ENCODE data around the gene PDZRN3. TPM values are rescaled to one million over a fixed set of nuclear protein-coding genes. Genes with fewer than 3 reads are reported as not detected.

The PDZRN3 gene
- total and polyA plus RNA-seq, 2 of the 13 experiments (the other 11 are each of a cell fraction or from before 2014, with no cell fraction given), result not detected

- ATAC-seq, result no peak
- no peak for TF ChIP-seq ZNF354B (CRISPR knock-in tag; IDR thresholded peaks at IDR 0.05)
- no peak for TF ChIP-seq ZFP62 (CRISPR knock-in tag; IDR thresholded peaks at IDR 0.05)
- no peak for TF ChIP-seq ZNF883 (CRISPR knock-in tag; IDR thresholded peaks at IDR 0.05; ENCODE audit: not compliant biosample characterization)
- no peak for TF ChIP-seq ZNF292 (CRISPR knock-in tag; IDR thresholded peaks at IDR 0.05; ENCODE audit: borderline replicate concordance, low read depth)
- no peak for TF ChIP-seq SMARCE1 (IDR thresholded peaks at IDR 0.05; ENCODE audit: borderline replicate concordance)
- no peak for TF ChIP-seq TBX3 (IDR thresholded peaks at IDR 0.05; ENCODE audit: borderline replicate concordance)
- no peak for TF ChIP-seq PLSCR1 (CRISPR knock-in tag; IDR thresholded peaks at IDR 0.05; ENCODE audit: borderline replicate concordance)
- TF ChIP-seq CCAR2 (optimal IDR thresholded peaks at IDR 0.05; ENCODE audit: low read depth, low read length), result no peak
- TF ChIP-seq, protein P1, sequence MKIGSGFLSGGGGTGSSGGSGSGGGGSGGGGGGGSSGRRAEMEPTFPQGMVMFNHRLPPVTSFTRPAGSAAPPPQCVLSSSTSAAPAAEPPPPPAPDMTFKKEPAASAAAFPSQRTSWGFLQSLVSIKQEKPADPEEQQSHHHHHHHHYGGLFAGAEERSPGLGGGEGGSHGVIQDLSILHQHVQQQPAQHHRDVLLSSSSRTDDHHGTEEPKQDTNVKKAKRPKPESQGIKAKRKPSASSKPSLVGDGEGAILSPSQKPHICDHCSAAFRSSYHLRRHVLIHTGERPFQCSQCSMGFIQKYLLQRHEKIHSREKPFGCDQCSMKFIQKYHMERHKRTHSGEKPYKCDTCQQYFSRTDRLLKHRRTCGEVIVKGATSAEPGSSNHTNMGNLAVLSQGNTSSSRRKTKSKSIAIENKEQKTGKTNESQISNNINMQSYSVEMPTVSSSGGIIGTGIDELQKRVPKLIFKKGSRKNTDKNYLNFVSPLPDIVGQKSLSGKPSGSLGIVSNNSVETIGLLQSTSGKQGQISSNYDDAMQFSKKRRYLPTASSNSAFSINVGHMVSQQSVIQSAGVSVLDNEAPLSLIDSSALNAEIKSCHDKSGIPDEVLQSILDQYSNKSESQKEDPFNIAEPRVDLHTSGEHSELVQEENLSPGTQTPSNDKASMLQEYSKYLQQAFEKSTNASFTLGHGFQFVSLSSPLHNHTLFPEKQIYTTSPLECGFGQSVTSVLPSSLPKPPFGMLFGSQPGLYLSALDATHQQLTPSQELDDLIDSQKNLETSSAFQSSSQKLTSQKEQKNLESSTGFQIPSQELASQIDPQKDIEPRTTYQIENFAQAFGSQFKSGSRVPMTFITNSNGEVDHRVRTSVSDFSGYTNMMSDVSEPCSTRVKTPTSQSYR (CRISPR knock-in tag; IDR thresholded peaks at IDR 0.05; ENCODE audit: borderline replicate concordance), result no peak
- TF ChIP-seq, protein P2, sequence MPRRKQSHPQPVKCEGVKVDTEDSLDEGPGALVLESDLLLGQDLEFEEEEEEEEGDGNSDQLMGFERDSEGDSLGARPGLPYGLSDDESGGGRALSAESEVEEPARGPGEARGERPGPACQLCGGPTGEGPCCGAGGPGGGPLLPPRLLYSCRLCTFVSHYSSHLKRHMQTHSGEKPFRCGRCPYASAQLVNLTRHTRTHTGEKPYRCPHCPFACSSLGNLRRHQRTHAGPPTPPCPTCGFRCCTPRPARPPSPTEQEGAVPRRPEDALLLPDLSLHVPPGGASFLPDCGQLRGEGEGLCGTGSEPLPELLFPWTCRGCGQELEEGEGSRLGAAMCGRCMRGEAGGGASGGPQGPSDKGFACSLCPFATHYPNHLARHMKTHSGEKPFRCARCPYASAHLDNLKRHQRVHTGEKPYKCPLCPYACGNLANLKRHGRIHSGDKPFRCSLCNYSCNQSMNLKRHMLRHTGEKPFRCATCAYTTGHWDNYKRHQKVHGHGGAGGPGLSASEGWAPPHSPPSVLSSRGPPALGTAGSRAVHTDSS (CRISPR knock-in tag; conservative IDR thresholded peaks at IDR 0.05), result no peak
- TF ChIP-seq FLYWCH1 (CRISPR knock-in tag; IDR thresholded peaks at IDR 0.05), result no peak
These were observed 39.9 kb downstream of the PDZRN3 start for GRCh38 chr3:73584873-73585272.

More at GRCh38 chr3:73584873-73585272, 39.9 kb downstream of the PDZRN3 start:
- no TSS peak for BruUV-seq (replicated peaks)
- no peak overlapping the region for H3K4me2 ChIP-seq (ENCODE audit: low read depth, low read length)
- H3K4me3 ChIP-seq (replicated peaks in 1 of 3; ENCODE audit: insufficient read depth in 1 of 3, low read depth in 2 of 3, low read length in 3 of 3), result no peak overlapping the region
- in situ Hi-C loops (cut with HindIII; ENCODE audit: extremely low pct_ligation_motif_present, low pct_unique_long_range_greater_than_20kb) (no loop called here), intact Hi-C loops (cut with micrococcal nuclease; ENCODE audit: unreplicated experiment) (no loop called here)
- no peak for DNase-seq (ENCODE audit: low spot score)
- H3K4me1 ChIP-seq (ENCODE audit: insufficient read depth, low read length), result no peaks in the 10 kb centered on the region
- ChIA-PET POLR2A (no interaction called here), CTCF (ENCODE audit: low intra/inter-chr PET ratio, low total read pairs) (no interaction called here)
- no peaks in the 10 kb centered on the region for H4K20me1 ChIP-seq (ENCODE audit: insufficient read depth, low read length)
- no peaks in the 10 kb centered on the region for H3K79me2 ChIP-seq (ENCODE audit: insufficient read depth, low read length)
- no peak for FAIRE-seq
- no peaks in the 10 kb centered on the region for H3K9me3 ChIP-seq (ENCODE audit: low read length)
- no peaks in the 10 kb centered on the region for H3K27me3 ChIP-seq (ENCODE audit: control insufficient read depth in 1 of 2, insufficient read depth in 2 of 2, low read length in 2 of 2)
- H3K27ac ChIP-seq (ENCODE audit: extremely low read length, insufficient read depth, low read length), result no peak overlapping the region
- H3K9ac ChIP-seq (ENCODE audit: insufficient read depth, low read depth, low read length), result no peak overlapping the region
- H2AFZ ChIP-seq (ENCODE audit: low read length), result no peak overlapping the region
- H3K36me3 ChIP-seq (replicated peaks in 1 of 2; ENCODE audit: control insufficient read depth in 1 of 2, insufficient read depth in 2 of 2, low read length in 2 of 2), result no peaks in the 10 kb centered on the region

Measured in HepG2 (cell line).